HG02870 (cell line): ENCODE data around the gene ACACA.

Experiments
- ATAC-seq: cut with Tn5 transposase; IDR thresholded peaks from one replicate; pipeline ENCODE4 v1.9.1; 2021; ENCODE audit warnings: mild to moderate bottlenecking, moderate library complexity; ENCODE audit not compliant: unreplicated experiment

Gene ACACA

GRCh38 chr17:37246085-37246484 lies 160.6 kb downstream of the ACACA start:
- ATAC-seq = no peak

DNA sequence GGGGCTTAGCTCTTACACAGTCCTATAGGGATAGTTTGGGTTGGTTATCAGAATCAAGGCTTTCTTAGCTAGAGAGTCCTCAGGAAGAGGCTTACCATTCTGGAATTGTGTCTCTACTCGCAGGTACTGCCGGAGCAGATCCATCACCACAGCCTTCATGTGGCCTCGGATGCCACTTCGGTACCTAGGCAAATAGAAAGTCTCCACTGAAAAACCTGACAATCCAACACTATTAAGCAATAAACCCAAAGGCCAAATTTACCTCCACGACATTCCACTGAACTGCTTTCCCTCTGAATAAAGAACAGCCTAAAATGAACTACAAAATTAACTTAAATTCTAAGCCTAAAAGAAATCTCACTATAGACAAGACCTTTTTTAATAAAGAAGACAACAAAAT lies 166.3 kb downstream of the ACACA start:
- ATAC-seq = no peak

GRCh38 chr17:37239690-37240334 lies 166.8 kb downstream of the ACACA start:
- ATAC-seq = no peak

DNA sequence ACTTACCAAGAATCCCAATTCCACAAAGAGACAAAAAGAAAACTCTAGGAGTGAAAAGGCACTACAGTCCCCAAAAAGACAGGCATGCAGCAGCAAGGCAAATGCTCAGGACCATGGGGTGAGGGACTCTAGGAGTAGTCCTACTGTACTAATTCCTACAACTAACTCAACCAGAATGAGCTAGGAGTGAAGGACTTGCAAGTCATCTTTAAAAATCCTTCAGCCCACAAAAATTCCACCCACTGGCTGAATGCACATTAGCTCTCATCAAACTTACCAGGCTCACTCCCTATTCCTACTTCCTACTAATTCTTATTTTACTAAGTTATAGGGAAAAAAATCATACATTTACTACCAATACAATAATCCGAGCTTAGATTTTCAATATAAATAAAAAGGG lies 172.5 kb downstream of the ACACA start:
- no peak for ATAC-seq

GRCh38 chr17:37233036-37233435 lies 173.6 kb downstream of the ACACA start:
- no peak for ATAC-seq

GRCh38 chr17:37231887-37232286 lies 174.7 kb downstream of the ACACA start:
- ATAC-seq = no peak

DNA sequence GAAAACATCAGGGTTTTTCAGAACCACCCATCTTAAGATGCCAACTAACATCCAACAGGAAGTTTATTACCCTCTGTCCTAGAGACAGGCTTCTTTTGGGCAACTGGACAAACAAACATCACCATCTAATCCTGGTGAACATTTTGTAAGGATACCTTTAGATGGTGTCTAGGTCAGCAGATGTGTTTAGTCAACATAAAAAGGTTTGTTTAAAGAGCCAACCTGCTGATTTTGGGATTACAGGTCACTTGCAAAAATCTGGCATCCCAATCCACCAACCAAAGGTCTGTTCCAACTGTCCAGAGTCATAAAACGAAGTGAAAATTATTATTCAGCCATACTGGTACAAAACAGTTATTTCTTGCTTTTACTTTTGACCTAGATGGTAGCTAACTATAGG lies 176.0 kb downstream of the ACACA start:
- ATAC-seq = no peak

GRCh38 chr17:37225465-37225864 lies 181.2 kb downstream of the ACACA start:
- no peak for ATAC-seq

DNA sequence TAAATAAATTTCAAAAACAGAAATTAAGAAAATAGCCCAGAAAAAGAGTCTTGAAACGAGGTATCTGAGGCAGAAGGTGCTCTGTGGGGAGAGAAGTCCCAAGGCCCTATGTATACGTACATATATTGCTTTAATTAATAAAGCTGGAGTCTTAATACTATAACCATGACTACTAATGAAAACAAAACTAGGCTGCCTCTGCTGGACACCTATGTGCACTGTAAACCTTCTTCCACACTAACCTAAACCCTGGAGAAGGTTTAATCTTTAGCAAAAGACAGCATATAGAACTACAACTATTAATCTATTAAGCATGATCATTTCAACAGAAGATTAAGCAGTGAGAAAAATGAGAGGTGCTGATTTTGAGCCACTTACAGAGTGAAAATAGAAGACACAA lies 184.8 kb downstream of the ACACA start:
- no peak for ATAC-seq

GRCh38 chr17:37220607-37220953 lies 186.1 kb downstream of the ACACA start:
- no peak for ATAC-seq

- no peak for ATAC-seq
These were observed 186.6 kb downstream of the ACACA start for GRCh38 chr17:37219876-37220606.

GRCh38 chr17:37218849-37219248 lies 187.8 kb downstream of the ACACA start:
- ATAC-seq = no peak

DNA sequence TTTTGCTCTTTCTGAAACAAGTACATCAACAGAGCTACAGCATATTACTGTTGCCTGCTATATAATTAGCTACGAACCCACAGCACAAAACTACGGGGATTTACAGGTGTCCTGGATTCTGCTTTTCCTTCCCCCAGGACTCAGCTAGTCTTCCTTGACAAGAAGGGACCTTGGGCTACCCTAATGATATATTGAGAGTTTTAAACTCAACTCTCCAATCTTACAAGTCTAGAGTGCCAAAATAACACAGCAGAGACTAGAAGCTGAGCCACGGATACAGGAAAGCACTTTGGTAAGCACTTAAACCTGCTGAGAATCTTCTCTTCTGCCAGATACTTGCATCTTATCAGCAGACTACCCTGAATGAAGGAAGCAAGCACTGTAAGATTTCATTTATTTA lies 192.2 kb downstream of the ACACA start:
- no peak for ATAC-seq

DNA sequence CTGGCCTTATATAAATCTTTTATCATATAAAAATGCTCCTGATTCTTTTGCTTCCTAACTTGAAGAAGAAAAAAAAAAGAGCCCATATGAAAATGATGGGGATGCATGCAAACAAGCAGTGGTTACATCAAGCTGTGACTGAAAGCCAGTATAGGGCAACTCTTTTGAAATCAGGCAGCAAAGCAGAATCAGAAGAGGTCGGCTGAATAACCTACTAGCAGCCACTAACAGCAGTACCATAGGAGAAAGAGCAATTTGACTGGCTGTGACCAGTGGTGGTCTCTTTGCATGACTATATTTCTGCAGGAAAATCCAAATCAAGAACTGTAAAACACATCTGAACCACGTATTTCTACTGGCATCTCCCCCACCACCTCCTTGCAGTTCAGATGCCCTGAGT lies 192.7 kb downstream of the ACACA start:
- no peak for ATAC-seq

GRCh38 chr17:37212179-37212578 lies 194.5 kb downstream of the ACACA start:
- no peak for ATAC-seq

GRCh38 chr17:37211136-37211535 lies 195.5 kb downstream of the ACACA start:
- ATAC-seq = no peak

GRCh38 chr17:37207103-37207502 lies 199.5 kb downstream of the ACACA start:
- no peak for ATAC-seq

DNA sequence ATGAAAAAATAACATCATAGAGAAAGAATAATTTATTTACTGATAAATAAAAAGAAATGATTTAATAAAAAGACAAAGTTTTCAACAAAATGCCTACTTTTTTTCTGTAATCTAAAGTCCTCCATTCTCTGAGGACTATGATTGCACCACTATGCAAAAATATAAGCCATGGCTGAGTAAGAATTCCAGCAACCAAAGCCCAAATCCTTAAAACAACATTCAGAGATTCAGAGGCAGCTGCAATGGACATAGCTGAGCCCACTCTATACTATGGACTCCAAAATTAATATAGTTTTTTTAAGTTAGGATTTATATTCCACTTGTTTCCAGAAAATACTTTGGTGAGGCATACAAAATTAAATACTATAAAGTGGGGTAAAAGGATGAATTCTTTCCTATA lies 200.3 kb downstream of the ACACA start:
- no peak for ATAC-seq

DNA sequence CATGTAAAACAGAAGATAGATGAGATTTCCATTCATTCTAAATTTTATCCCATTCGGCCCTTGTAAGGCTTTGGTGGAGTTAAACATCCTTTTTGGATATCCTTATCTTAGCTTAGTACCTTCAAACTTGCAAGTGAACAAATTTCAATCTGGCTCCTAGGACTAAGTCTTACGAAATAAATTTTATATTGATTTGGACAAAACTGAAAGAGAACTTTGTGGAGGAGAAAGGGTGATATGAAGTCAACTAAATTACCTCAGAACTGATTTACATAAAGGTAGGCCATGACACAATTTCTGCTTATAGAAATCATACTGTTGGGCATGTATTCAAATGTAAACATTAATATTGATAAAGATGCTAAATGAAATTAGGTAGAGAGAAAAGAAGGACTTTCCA lies 206.1 kb downstream of the ACACA start:
- ATAC-seq = no peak

DNA sequence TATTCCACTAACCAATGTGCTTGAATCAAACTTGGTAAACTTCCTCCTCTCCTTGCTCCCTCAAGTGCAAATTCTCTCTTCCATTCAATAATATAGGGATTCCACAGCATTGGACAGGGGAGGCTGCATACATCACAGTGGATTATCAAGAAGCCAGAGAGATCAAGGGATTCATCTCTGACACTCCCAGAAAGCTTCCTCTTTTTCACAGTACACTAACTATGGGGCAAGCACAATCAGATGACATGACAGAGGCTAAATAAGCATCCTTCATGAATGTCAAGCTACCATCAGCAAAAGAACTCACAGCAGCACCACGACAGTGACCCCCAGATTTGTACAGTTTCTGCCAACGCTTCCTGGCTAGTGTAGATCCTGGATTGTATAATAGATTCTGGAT lies 209.3 kb downstream of the ACACA start:
- no peak for ATAC-seq

GRCh38 chr17:37194208-37194607 lies 212.4 kb downstream of the ACACA start:
- ATAC-seq = no peak

DNA sequence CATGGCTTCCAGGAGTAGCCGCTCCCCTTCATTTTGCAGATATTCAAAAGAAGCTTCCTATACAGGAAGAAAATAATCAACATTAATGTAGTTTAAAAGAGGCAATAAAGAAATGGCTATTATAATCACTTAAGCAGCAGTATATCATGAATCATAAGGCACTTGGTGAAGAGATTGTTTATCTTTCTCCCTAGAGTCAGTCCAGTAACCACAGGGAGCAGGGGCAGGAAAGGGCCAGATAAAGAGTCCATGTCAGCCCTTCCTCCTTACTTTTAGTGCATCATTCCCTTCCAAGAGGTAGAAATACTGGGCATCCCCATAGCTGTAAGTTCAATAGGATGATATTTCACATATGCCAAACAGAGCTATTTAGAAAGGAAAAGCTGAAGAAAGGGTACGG lies 215.4 kb downstream of the ACACA start:
- no peak for ATAC-seq

DNA sequence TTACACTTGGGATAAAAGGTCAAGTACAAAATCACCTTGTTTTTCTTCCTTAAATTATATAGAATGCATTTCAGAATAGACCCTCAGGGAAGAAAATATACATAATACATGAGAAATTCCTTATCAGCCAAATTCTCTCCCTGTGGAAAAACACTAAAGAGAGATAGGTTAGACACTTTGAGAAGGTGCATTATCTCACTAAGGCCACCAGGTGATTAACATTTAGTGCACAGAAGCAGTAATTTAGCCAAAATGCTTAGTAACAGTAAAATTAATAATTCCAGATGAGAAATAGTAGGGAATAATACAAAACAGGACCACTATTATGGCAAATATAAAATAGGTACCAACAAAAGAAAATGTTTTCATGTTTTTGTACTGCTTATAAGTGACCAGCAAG lies 216.1 kb downstream of the ACACA start:
- no peak for ATAC-seq
